HL-60 (cell line): ENCODE measurements around the gene KBTBD4.

Source experiments
- DNase-seq, 2 experiments: peaks; one replicate each; pipeline ENCODE4 v3.0.0-alpha.2; 2010 to 2020; ENCODE audit warnings: low read depth in 1 of 2, low spot score in 1 of 2
- H3K27ac ChIP-seq: fragments of 250-450 bp; sonication (Bioruptor Pico); replicated peaks from 2 replicates; pipeline ENCODE4 v1.5.1; 2020; ENCODE audit warnings: mild to moderate bottlenecking, moderate library complexity
- H3K27me3 ChIP-seq: fragments of 250-450 bp; sonication (Bioruptor Pico); 2 replicates; pipeline ENCODE4 v1.5.1; 2021; ENCODE audit warnings: mild to moderate bottlenecking, moderate library complexity; ENCODE audit not compliant: insufficient read depth, poor library complexity, severe bottlenecking
- H3K4me3 ChIP-seq: replicated peaks from 2 replicates; pipeline ENCODE4 v1.5.1; 2011; ENCODE audit warnings: mild to moderate bottlenecking, control low read depth, low read length; ENCODE audit not compliant: insufficient read depth
- CTCF ChIP-seq: IDR thresholded peaks from one replicate; pipeline ENCODE4 v1.5.1; 2011; ENCODE audit warnings: low read length, control low read depth, inconsistent platforms; ENCODE audit not compliant: insufficient read depth
- GABPA ChIP-seq: IDR thresholded peaks from 2 replicates; pipeline ENCODE4 v1.6.1; 2012; ENCODE audit warnings: low read depth
- POLR2AphosphoS5 ChIP-seq: IDR thresholded peaks from 2 replicates; pipeline ENCODE4 v1.6.1; 2012; ENCODE audit warnings: low read depth
- SPI1 ChIP-seq: IDR thresholded peaks from 2 replicates; pipeline ENCODE4 v1.6.1; 2012; ENCODE audit warnings: low read depth, mild to moderate bottlenecking, borderline replicate concordance
- TF ChIP-seq, protein P1 (sequence below): IDR thresholded peaks from 2 replicates; pipeline ENCODE4 v1.6.1; 2012; ENCODE audit warnings: low read depth; ENCODE audit not compliant: insufficient replicate concordance

KBTBD4 gene

DNA sequence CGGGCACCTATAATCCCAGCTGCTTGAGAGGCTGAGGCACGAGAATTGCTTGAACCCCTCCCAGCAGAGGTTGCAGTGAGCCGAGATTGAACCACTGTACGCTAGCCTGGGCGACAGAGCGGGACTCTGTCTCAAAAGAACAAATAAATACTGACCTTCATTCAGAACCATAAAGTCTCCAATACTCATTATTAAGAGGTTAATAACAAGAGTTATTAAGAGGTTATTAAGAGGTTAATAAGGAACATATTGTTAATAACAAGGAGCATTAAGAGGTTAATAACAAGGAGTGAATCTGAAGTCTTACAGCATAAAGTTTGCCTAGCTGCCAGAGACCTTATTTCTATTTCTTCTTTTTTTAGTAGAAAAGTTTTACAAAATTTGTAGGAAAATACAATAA, 33.5 kb downstream of the KBTBD4 start:
- no peak for DNase-seq
- H3K27ac ChIP-seq = no peak overlapping the region

GRCh38 chr11:47541070-47541469, 37.7 kb downstream of the KBTBD4 start:
- Histone ChIP-seq H3K4me3 (no peak overlapping the region), H3K27ac (no peak overlapping the region), H3K27me3 (no peaks in the 10 kb centered on the region)
- DNase-seq = no peak
- TF ChIP-seq SPI1 = no peak
- TF ChIP-seq POLR2AphosphoS5 = no peak
- TF ChIP-seq GABPA = no peak
- TF ChIP-seq, protein P1, sequence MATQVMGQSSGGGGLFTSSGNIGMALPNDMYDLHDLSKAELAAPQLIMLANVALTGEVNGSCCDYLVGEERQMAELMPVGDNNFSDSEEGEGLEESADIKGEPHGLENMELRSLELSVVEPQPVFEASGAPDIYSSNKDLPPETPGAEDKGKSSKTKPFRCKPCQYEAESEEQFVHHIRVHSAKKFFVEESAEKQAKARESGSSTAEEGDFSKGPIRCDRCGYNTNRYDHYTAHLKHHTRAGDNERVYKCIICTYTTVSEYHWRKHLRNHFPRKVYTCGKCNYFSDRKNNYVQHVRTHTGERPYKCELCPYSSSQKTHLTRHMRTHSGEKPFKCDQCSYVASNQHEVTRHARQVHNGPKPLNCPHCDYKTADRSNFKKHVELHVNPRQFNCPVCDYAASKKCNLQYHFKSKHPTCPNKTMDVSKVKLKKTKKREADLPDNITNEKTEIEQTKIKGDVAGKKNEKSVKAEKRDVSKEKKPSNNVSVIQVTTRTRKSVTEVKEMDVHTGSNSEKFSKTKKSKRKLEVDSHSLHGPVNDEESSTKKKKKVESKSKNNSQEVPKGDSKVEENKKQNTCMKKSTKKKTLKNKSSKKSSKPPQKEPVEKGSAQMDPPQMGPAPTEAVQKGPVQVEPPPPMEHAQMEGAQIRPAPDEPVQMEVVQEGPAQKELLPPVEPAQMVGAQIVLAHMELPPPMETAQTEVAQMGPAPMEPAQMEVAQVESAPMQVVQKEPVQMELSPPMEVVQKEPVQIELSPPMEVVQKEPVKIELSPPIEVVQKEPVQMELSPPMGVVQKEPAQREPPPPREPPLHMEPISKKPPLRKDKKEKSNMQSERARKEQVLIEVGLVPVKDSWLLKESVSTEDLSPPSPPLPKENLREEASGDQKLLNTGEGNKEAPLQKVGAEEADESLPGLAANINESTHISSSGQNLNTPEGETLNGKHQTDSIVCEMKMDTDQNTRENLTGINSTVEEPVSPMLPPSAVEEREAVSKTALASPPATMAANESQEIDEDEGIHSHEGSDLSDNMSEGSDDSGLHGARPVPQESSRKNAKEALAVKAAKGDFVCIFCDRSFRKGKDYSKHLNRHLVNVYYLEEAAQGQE = no peak
- no peak for TF ChIP-seq CTCF

More for the DNA sequence above, 33.5 kb downstream of the KBTBD4 start:
- TF ChIP-seq SPI1 (no peak), POLR2AphosphoS5 (no peak)
- TF ChIP-seq, protein P1 = no peak
- H3K4me3 ChIP-seq = no peak overlapping the region
- H3K27me3 ChIP-seq = no peaks in the 10 kb centered on the region

GRCh38 chr11:47539681-47540039, 39.1 kb downstream of the KBTBD4 start:
- TF ChIP-seq SPI1 (no peak), GABPA (no peak), POLR2AphosphoS5 (no peak), CTCF (no peak)
- TF ChIP-seq, protein P1 = no peak
- no peak for DNase-seq
- Histone ChIP-seq H3K27ac (no peak overlapping the region), H3K4me3 (no peak overlapping the region), H3K27me3 (no peaks in the 10 kb centered on the region)
